ENCODE data around the gene TTBK2. TPM values are rescaled to one million over a fixed set of nuclear protein-coding genes. Genes with fewer than 3 reads are reported as not detected.

TTBK2 gene
- polyA plus RNA-seq, 1 of the 3 experiments (the other 2 are of a cell fraction): 4.5 TPM

- CTCF ChIA-PET: interaction anchor here (0.5 to 1.3 kb wide), 3 partner anchors 11 to 228 kb away, joined by 3 read pairs; no protein-coding TSS in a partner anchor
- Histone ChIP-seq H3K4me1 (ENCODE audit: control insufficient read depth in 1 of 2, insufficient read depth in 2 of 2, low read depth in 1 of 2, low read length in 1 of 2) (no peaks in the 10 kb centered on the region), H3K9me3 (no peaks in the 10 kb centered on the region), H3K36me3 (replicated peaks in 1 of 2; ENCODE audit: control insufficient read depth in 1 of 2, insufficient read depth in 2 of 2, low read length in 1 of 2) (no peaks in the 10 kb centered on the region), H3K9me2 (no peaks in the 10 kb centered on the region), H3K79me2 (ENCODE audit: insufficient read depth) (no peaks in the 10 kb centered on the region), H4K20me1 (ENCODE audit: insufficient read depth) (no peaks in the 10 kb centered on the region), H3K27me3 (ENCODE audit: insufficient read depth) (no peaks in the 10 kb centered on the region), H3K9ac (no peak overlapping the region), H3K4me2 (no peak overlapping the region), H3K4me3 (ENCODE audit: low read depth in 2 of 2, low read length in 1 of 2) (no peak overlapping the region), H2AFZ (ENCODE audit: low read depth) (no peak overlapping the region), H3F3A (replicated peaks; ENCODE audit: insufficient read depth) (no peaks in the 10 kb centered on the region), H3K27ac (ENCODE audit: low read depth in 2 of 2, low read length in 1 of 2) (no peak overlapping the region)
- WGBS (ENCODE audit: low lambda C conversion rate): 92% methylated on average over 2 of the region's 2 CpGs
- TF ChIP-seq, protein P1, sequence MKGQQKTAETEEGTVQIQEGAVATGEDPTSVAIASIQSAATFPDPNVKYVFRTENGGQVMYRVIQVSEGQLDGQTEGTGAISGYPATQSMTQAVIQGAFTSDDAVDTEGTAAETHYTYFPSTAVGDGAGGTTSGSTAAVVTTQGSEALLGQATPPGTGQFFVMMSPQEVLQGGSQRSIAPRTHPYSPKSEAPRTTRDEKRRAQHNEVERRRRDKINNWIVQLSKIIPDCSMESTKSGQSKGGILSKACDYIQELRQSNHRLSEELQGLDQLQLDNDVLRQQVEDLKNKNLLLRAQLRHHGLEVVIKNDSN (IDR thresholded peaks at IDR 0.05; ENCODE audit: borderline replicate concordance, low read depth): no peak
- TF ChIP-seq RAD21 (IDR thresholded peaks at IDR 0.05; ENCODE audit: low read length) (no peak), POLR2AphosphoS5 (IDR thresholded peaks at IDR 0.05; ENCODE audit: low read depth, low read length) (no peak), GATA2 (CRISPR knock-in tag; IDR thresholded peaks at IDR 0.05) (no peak), USF2 (IDR thresholded peaks at IDR 0.05; ENCODE audit: borderline replicate concordance, low read depth, low read length) (no peak), FOXJ3 (CRISPR knock-in tag; IDR thresholded peaks at IDR 0.05) (no peak), EP300 (IDR thresholded peaks at IDR 0.05; ENCODE audit: borderline replicate concordance in 1 of 2, low read depth in 1 of 2, low read length in 1 of 2) (no peak), RXRA (IDR thresholded peaks at IDR 0.05; ENCODE audit: borderline replicate concordance, low read depth) (no peak), ELF1 (IDR thresholded peaks at IDR 0.05) (no peak)
- TF ChIP-seq, protein P2, sequence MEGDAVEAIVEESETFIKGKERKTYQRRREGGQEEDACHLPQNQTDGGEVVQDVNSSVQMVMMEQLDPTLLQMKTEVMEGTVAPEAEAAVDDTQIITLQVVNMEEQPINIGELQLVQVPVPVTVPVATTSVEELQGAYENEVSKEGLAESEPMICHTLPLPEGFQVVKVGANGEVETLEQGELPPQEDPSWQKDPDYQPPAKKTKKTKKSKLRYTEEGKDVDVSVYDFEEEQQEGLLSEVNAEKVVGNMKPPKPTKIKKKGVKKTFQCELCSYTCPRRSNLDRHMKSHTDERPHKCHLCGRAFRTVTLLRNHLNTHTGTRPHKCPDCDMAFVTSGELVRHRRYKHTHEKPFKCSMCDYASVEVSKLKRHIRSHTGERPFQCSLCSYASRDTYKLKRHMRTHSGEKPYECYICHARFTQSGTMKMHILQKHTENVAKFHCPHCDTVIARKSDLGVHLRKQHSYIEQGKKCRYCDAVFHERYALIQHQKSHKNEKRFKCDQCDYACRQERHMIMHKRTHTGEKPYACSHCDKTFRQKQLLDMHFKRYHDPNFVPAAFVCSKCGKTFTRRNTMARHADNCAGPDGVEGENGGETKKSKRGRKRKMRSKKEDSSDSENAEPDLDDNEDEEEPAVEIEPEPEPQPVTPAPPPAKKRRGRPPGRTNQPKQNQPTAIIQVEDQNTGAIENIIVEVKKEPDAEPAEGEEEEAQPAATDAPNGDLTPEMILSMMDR (IDR thresholded peaks at IDR 0.05): no peak
- POLR2A ChIA-PET: no interaction called here
- no peak for DNase-seq
These were observed 12.4 kb upstream of the TTBK2 start for GRCh38 chr15:42932833-42933515.

DNA sequence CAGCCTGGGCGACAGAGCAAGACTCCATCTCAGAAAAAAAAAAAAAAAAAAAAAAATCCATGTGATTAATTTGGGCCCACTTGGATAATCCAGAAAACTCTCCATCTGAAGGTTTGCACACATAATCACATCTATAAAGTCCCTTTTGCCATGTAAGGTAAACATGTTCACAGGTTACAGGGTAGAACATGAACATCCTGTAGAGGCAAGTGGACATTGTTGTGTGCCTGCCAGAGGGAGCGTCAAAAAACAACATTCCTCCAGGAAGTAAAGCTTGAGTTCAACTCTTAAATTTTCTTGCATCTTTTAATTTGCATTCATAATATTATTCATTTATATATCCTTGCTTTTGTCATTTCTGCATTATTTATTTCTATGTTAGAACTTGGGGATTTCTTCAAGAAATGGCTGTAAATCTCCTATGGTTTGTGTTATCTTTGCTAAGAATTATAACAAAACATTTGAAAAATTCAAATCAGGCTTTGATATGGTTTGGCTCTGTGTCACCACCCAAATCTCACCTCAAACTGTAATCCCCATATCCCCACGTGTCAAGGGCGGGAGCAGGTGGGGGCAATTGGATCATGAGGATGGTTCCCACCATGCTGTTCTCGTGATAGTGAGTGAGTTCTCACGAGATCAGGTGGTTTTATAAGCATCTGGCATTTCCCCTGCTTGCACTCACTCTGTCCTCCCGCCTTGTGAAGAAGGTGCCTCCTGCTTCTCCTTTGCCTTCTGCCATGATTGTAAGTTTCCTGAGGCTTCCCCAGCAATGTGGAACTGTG is 11.3 kb upstream of the TTBK2 start:
- H3K4me2 ChIP-seq: no peak overlapping the region
- no peaks in the 10 kb centered on the region for H3K36me3 ChIP-seq (replicated peaks in 1 of 2; ENCODE audit: control insufficient read depth in 1 of 2, insufficient read depth in 2 of 2, low read length in 1 of 2)
- WGBS (ENCODE audit: low lambda C conversion rate): 68% methylated on average over 7 of the region's 7 CpGs
- H3F3A ChIP-seq (replicated peaks; ENCODE audit: insufficient read depth): no peaks in the 10 kb centered on the region
- no peaks in the 10 kb centered on the region for H3K9me3 ChIP-seq
- no peak overlapping the region for H3K4me3 ChIP-seq (ENCODE audit: low read depth in 2 of 2, low read length in 1 of 2)
- no peak overlapping the region for H2AFZ ChIP-seq (ENCODE audit: low read depth)
- H3K27me3 ChIP-seq (ENCODE audit: insufficient read depth): no peaks in the 10 kb centered on the region
- no peaks in the 10 kb centered on the region for H3K4me1 ChIP-seq (ENCODE audit: control insufficient read depth in 1 of 2, insufficient read depth in 2 of 2, low read depth in 1 of 2, low read length in 1 of 2)
- H3K9ac ChIP-seq: no peak overlapping the region
- no peaks in the 10 kb centered on the region for H4K20me1 ChIP-seq (ENCODE audit: insufficient read depth)
- TF ChIP-seq GATA2 (CRISPR knock-in tag; IDR thresholded peaks at IDR 0.05) (no peak), RAD21 (IDR thresholded peaks at IDR 0.05; ENCODE audit: low read length) (no peak), YY1 (IDR thresholded peaks at IDR 0.05; ENCODE audit: low read depth) (no peak), JUND (IDR thresholded peaks at IDR 0.05) (no peak), NRF1 (IDR thresholded peaks at IDR 0.05; ENCODE audit: low read depth, low read length) (no peak), USF2 (IDR thresholded peaks at IDR 0.05; ENCODE audit: borderline replicate concordance, low read depth, low read length) (no peak)
- no peak for DNase-seq
- H3K79me2 ChIP-seq (ENCODE audit: insufficient read depth): no peaks in the 10 kb centered on the region
- POLR2A ChIA-PET: interaction anchor here (0.7 kb wide), 1 partner anchor 9 kb away, joined by 4 read pairs; no protein-coding TSS in a partner anchor
- CTCF ChIA-PET: interaction anchor here (1.2 to 1.3 kb wide), 2 partner anchors 12 to 227 kb away, joined by 3 read pairs; no protein-coding TSS in a partner anchor
- no peaks in the 10 kb centered on the region for H3K9me2 ChIP-seq
- no peak overlapping the region for H3K27ac ChIP-seq (ENCODE audit: low read depth in 2 of 2, low read length in 1 of 2)

Data from SK-N-SH (cell line).